Measurements from ENCODE around the gene KCND1.
"Not testable (repeated sequence)": the region's sequence is repeated elsewhere in the genome, so short reads cannot be mapped to it uniquely, and the experiment has no call there.

The KCND1 gene

DNA sequence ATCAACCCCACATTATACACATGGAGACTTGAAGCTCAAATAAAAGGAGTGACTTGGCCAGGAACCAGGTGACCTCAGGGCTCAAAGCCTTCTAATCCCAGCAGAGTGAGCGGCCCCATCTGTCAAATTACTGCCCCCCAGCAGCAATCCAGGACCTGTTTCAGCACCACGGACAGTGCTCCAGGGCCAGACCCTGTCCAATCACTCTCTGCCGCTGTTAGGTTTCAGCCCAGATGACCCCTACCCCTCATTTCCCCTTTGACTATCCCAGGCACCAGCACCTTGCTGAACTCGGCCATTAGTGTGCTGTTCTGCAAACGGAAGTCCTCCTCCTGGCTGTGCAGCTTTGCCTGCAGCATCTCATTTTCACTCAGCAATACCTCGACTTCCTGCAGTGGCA, 25.3 kb upstream of the KCND1 start:
- CTCF ChIA-PET: no interaction called here
- TF ChIP-seq, protein P1, sequence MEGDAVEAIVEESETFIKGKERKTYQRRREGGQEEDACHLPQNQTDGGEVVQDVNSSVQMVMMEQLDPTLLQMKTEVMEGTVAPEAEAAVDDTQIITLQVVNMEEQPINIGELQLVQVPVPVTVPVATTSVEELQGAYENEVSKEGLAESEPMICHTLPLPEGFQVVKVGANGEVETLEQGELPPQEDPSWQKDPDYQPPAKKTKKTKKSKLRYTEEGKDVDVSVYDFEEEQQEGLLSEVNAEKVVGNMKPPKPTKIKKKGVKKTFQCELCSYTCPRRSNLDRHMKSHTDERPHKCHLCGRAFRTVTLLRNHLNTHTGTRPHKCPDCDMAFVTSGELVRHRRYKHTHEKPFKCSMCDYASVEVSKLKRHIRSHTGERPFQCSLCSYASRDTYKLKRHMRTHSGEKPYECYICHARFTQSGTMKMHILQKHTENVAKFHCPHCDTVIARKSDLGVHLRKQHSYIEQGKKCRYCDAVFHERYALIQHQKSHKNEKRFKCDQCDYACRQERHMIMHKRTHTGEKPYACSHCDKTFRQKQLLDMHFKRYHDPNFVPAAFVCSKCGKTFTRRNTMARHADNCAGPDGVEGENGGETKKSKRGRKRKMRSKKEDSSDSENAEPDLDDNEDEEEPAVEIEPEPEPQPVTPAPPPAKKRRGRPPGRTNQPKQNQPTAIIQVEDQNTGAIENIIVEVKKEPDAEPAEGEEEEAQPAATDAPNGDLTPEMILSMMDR (IDR thresholded peaks at IDR 0.05; ENCODE audit: insufficient read depth, low read length, missing control alignments): no peak
- POLR2A ChIA-PET: no interaction called here
- no peak for DNase-seq (ENCODE audit: low read depth, low spot score)
- no peak overlapping the region for H3K4me3 ChIP-seq (ENCODE audit: low read depth, low read length)

DNA sequence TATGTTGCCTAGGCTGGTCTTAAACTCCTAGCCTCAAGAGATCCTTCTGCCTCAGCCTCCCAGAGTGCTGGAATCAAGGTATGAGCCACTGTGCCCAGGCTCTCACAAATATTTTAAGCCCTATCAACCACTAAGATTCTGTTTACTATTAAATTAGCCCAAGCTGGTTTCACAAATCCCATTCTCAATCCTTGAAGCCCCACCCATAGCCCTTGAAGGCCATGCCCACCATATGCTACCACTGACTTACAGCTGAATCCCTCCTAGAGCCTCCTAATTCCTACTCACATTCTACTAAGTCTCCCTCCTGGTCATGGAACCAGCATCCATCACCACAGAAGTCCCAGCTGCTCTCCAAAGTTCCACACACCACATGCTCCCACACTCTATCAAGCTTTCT, 20.7 kb upstream of the KCND1 start:
- DNase-seq (ENCODE audit: low read depth, low spot score): no peak
- H3K4me3 ChIP-seq (ENCODE audit: low read depth, low read length): no peak overlapping the region
- TF ChIP-seq, protein P1 (IDR thresholded peaks at IDR 0.05; ENCODE audit: insufficient read depth, low read length, missing control alignments): no peak
- CTCF ChIA-PET: no interaction called here
- POLR2A ChIA-PET: no interaction called here

DNA sequence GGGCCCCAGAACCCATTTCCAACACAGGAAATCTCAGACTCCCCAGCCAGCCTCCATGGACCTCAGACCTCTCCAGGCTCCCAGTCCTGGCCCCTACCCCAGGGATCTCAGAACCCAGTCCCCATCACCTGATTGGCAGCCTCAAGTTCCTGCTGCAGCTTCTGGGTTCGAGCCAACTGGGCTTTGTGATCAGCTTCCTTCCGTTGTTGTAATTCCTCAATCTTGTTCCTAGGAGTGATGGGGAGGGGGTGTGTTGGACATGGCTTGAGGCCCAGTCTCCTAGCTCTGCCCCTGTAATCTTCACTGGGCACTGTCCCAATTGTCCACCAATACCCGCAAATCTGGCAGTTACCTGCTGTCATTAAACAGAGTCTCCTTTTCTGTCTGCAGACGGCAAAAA, 17.8 kb upstream of the KCND1 start:
- ChIA-PET POLR2A (no interaction called here), CTCF (no interaction called here)
- TF ChIP-seq, protein P1 (IDR thresholded peaks at IDR 0.05; ENCODE audit: insufficient read depth, low read length, missing control alignments): no peak
- no peak overlapping the region for H3K4me3 ChIP-seq (ENCODE audit: low read depth, low read length)
- DNase-seq (ENCODE audit: low read depth, low spot score): no peak

DNA sequence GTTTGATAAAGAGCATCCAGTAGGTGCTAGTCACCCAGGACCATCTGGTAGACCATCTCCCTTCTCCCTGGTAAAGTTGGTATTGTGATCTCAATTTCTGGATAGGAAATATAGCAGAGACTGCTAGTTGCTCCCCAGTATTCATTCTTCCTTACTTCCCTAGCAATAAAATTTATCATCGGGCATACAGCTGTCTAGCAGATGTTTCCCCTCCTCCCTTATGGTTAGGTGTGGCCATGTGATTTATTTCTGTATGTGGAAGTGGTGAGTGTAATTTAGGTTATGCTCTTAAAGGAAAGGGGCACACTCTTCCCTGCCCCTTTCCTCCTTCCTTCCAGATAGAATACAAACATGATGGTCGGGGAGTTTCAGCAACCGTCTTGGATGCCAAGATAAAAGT, 12.3 kb upstream of the KCND1 start:
- POLR2A ChIA-PET: no interaction called here
- TF ChIP-seq, protein P1 (IDR thresholded peaks at IDR 0.05; ENCODE audit: insufficient read depth, low read length, missing control alignments): no peak
- no peak overlapping the region for H3K4me3 ChIP-seq (ENCODE audit: low read depth, low read length)
- no peak for DNase-seq (ENCODE audit: low read depth, low spot score)
- CTCF ChIA-PET: no interaction called here

DNA sequence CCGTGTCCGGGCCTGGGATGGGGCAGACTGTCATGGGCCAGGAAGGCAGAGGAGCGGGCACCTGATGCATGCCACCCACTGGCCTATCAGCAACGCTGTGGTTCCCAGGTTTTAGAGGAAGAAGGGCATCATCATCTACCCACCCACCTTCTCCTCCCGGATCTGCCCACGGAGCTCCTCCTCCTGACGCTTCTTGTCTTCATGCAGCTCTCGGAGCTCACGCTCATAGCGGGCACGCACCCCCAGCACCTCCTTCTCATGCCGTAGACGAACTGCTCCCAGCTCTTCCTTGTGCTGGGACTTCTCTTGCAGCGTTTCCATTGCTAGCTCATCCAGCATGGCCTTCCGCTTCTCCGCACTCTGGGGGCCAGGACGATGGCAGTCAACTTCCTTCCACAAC, 11.4 kb upstream of the KCND1 start:
- ChIA-PET POLR2A (interaction anchor here (0.7 kb wide), 1 partner anchor 89 kb away, joined by 4 read pairs; no protein-coding TSS in a partner anchor), CTCF (interaction anchor here (1.4 kb wide), 1 partner anchor 11 kb away, joined by 5 read pairs; the partner anchor contains the start of gene KCND1)

DNA sequence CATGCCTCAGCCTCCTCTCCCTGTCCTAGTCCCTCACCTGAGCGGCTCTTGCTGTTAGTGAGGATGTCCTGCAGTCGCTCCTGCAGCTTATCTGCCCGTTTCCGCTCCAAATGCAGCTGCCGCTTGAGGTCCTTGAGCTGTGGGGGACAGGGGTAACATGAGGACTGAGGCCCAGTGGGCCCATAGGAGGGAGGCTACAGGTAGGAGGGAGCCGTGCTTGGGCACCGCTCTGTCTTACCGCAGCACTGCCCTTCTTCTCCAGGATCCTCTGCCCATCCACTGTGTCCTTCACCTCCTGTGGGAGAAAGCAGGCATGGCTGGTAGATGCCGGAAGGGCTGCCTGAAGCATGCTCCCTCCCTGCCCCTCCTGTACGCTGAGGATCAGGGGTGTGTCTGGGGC, 9.5 kb upstream of the KCND1 start:
- ChIA-PET CTCF (no interaction called here), POLR2A (no interaction called here)
- H3K4me3 ChIP-seq (ENCODE audit: low read depth, low read length): no peak overlapping the region
- TF ChIP-seq, protein P1 (IDR thresholded peaks at IDR 0.05; ENCODE audit: insufficient read depth, low read length, missing control alignments): no peak
- no peak for DNase-seq (ENCODE audit: low read depth, low spot score)

More for the DNA sequence above, 11.4 kb upstream of the KCND1 start:
- H3K4me3 ChIP-seq (ENCODE audit: low read depth, low read length): no peak overlapping the region
- TF ChIP-seq, protein P1 (IDR thresholded peaks at IDR 0.05; ENCODE audit: insufficient read depth, low read length, missing control alignments): no peak
- DNase-seq (ENCODE audit: low read depth, low spot score): no peak

DNA sequence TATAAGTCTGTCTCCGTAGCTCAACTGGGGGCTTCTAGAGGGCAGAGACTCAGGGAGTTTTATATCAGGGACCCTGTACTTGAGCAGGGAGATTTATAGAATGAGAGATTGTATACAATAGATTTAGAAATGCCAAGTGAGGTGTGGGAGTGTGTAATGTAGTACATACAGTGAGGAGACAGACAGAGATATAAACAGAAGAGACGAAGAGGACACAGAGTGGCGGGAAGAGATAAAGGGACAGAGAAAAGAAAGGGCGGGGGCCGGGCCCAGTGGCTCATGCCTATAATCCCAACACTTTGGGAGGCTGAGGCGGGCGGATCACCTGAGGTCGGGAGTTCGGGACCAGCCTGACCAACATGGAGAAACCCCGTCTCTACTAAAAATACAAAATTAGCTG, 8.7 kb upstream of the KCND1 start:
- CTCF ChIA-PET; H3K4me3 ChIP-seq (ENCODE audit: low read depth, low read length); DNase-seq (ENCODE audit: low read depth, low spot score); POLR2A ChIA-PET: not testable (repeated sequence)

All from AG04449 (cell line).